HG03025 (cell line): ENCODE data around the gene GNPDA1.

Experiments
- ATAC-seq: cut with Tn5 transposase; IDR thresholded peaks from one replicate; pipeline ENCODE4 v1.9.1; 2021; ENCODE audit warnings: mild to moderate bottlenecking, moderate library complexity; ENCODE audit not compliant: unreplicated experiment, low FRiP score

Gene GNPDA1

GRCh38 chr5:141960018-141960417 lies 52.8 kb downstream of the GNPDA1 start:
- no peak for ATAC-seq

- no peak for ATAC-seq
Measured at GRCh38 chr5:141958546-141959172, 54.2 kb downstream of the GNPDA1 start.

GRCh38 chr5:141958113-141958512 lies 54.7 kb downstream of the GNPDA1 start, which contains the start of gene PCDH12:
PCDH12 (minus strand) TSS chr5:141958202; CDS start chr5:141957851, 351 bp downstream.
- ATAC-seq, result no peak

GRCh38 chr5:141957367-141957996 lies 55.3 kb downstream of the GNPDA1 start:
- no peak for ATAC-seq

- no peak for ATAC-seq
Measured at GRCh38 chr5:141954194-141954593, 58.6 kb downstream of the GNPDA1 start.

GRCh38 chr5:141952020-141952419 lies 60.8 kb downstream of the GNPDA1 start:
- ATAC-seq, result no peak

GRCh38 chr5:141951332-141951781 lies 61.5 kb downstream of the GNPDA1 start:
- ATAC-seq, result no peak
